H1 (cell line): ENCODE data around the gene BAD. TPM values are rescaled to one million over a fixed set of nuclear protein-coding genes. Genes with fewer than 3 reads are reported as not detected.

Source experiments
- CHD7 ChIP-seq: fragments of 300-600 bp; sonication (generic); IDR thresholded peaks from 2 replicates; pipeline ENCODE4 v1.7.1; 2012; ENCODE audit warnings: low read length, moderate library complexity, mild to moderate bottlenecking, inconsistent platforms; ENCODE audit not compliant: insufficient replicate concordance
- CTCF ChIP-seq, 3 experiments: IDR thresholded peaks; 1 replicate in 2 of 3; 2 replicates in 1 of 3; pipeline versions ENCODE4 v1.5.1 to v1.6.1; 2011; ENCODE audit warnings: low read length in 3 of 3, mild to moderate bottlenecking in 3 of 3, inconsistent platforms in 2 of 3, low read depth in 1 of 3, moderate library complexity in 1 of 3; ENCODE audit not compliant: insufficient read depth in 1 of 3; ENCODE audit errors: control extremely low read depth in 1 of 3
- EGR1 ChIP-seq: IDR thresholded peaks from 2 replicates; pipeline ENCODE4 v1.6.1; 2011; ENCODE audit warnings: low read depth, low read length, borderline replicate concordance
- HDAC6 ChIP-seq: IDR thresholded peaks from one replicate; pipeline ENCODE4 v1.7.1; 2012; ENCODE audit warnings: low read depth, mild to moderate bottlenecking, inconsistent platforms, low read length, moderate library complexity
- NANOG ChIP-seq: IDR thresholded peaks from 2 replicates; pipeline ENCODE4 v1.6.1; 2011; ENCODE audit warnings: low read length, low read depth, mild to moderate bottlenecking, inconsistent platforms; ENCODE audit not compliant: insufficient read depth, poor library complexity, severe bottlenecking
- YY1 ChIP-seq: IDR thresholded peaks from 2 replicates; pipeline ENCODE4 v1.6.1; 2011; ENCODE audit warnings: low read depth, mild to moderate bottlenecking, low read length
- polyA plus RNA-seq, 7 experiments: library from polyadenylated mRNA; depleted of rRNA in 3 of 7; stranded (reverse) in 5 of 7; unstranded in 2 of 7; fragments of >200 nt in 5 of 7; fragments of 200-250 nt in 2 of 7; gene quantifications; 1 replicate in 5 of 7; 2 replicates in 1 of 7; 4 replicates in 1 of 7; pipeline versions ENCODE4 v1.2.1 to v1.2.3, GENCODE V29; 2011 to 2013; ENCODE audit warnings: missing spikeins in 2 of 7, mixed read lengths in 2 of 7
- total RNA-seq: library from RNA; stranded (reverse); fragmentation: NEBNext Ultra II Directional; extraction: Animal tissue kit (Norgen Biotek cat#: 25700); gene quantifications from 2 replicates; pipeline ENCODE4 v1.2.1, GENCODE V29; 2021

The BAD gene
- total and polyA plus RNA-seq, 2 of the 8 experiments (the other 6 are each of a cell fraction or from before 2014, with no cell fraction given): 23.1 to 33.7 TPM

DNA sequence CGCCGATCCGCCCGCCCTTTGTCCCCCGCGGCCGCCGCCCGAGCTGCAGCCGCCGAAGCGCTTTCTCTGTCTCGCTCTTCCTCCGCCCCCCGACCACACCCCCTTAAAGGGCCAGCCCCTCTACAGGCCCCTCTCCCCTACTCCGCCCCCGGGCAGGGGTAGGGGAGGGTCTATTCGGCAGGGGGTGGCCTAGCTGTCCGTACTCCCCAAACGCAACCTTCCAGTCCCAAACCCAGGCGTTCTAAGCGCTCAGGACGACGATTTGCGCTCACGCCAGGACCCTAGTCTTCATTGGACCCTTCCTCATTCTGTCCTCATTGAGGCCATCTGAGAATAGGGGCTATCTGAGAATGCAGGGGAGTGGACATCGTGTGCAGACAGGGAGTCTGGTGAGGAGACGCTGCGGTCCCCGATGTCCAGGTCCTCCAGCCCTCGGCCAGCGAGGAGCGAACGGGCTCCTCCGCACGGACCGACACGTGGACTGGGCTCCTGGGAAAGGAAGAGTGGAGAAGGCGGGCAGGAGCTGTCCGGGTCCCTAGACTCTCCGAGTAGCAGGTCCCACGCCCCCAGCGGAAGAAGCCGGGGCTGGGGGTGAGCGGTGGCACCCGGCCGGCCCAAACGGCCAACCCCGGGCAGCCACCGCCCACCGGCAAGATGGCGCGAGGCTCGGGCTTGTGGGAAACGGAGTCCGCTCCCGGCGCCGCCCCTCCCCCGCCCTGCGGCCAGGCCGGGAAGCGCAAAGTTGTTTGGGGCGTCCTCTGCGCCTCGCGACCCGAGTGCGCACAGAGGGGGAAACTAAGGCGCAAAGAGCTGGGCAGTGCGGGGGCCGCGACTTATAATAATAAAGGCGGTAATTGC is 37.4 kb downstream of the BAD start, which contains the start of gene PPP1R14B (continued):
- TF ChIP-seq CHD7: no peak
- peak; percentile 98 for TF ChIP-seq YY1
- TF ChIP-seq CTCF (IDR thresholded peaks at IDR 0.05; ENCODE audit: control extremely low read depth in 1 of 3, insufficient read depth in 1 of 3, low read depth in 1 of 3, low read length in 3 of 3): peak in 1 of 3 experiments; percentile 12; a peak in 1 of 4 replicates
- TF ChIP-seq HDAC6: no peak
- TF ChIP-seq NANOG: no peak
- TF ChIP-seq EGR1: 0 out of 2 replicates have a peak, but pooled peaks have one; percentile 55
- TF ChIP-seq, all 59 proteins: peak for 17
